Activated CD8-positive, alpha-beta memory T cell treated with anti-CD3 and anti-CD28 coated beads for 4 hours (primary cell): ENCODE results near the gene PLEKHS1.
"Not testable (repeated sequence)": the region's sequence is repeated elsewhere in the genome, so short reads cannot be mapped to it uniquely, and the experiment has no call there.

ENCODE experiments used
- DNase-seq, 2 donors: peaks; one replicate each; pipeline ENCODE4 v3.0.0-alpha.2; 2020; ENCODE audit warnings: low read depth in 2 of 2

The PLEKHS1 gene

GRCh38 chr10:113791691-113792090 is 40.2 kb downstream of the PLEKHS1 start:
- DNase-seq = no peak

- DNase-seq = no peak
Observed at GRCh38 chr10:113801569-113801968, 50.1 kb downstream of the PLEKHS1 start.

GRCh38 chr10:113802997-113803396 is 51.5 kb downstream of the PLEKHS1 start:
- DNase-seq = no peak

DNA sequence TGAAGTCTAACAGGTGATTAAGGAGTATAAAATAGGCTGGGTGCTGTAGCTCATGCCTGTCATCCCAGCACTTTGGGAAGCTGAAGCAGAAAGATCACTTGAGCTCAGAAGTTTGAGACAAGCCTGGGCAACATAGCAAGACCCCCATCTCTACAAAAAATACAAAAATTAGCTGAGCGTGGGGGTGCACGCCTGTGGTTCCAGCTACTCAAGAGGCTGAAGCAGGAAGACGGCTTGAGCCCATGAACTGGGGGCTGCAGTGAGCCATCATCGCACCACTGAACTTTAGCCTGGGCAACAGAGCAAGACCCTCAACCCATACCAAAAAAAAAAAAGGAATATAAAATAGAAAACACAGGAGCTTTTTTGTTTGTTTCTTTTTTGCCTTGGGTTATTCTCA is 55.0 kb downstream of the PLEKHS1 start:
- no peak for DNase-seq

DNA sequence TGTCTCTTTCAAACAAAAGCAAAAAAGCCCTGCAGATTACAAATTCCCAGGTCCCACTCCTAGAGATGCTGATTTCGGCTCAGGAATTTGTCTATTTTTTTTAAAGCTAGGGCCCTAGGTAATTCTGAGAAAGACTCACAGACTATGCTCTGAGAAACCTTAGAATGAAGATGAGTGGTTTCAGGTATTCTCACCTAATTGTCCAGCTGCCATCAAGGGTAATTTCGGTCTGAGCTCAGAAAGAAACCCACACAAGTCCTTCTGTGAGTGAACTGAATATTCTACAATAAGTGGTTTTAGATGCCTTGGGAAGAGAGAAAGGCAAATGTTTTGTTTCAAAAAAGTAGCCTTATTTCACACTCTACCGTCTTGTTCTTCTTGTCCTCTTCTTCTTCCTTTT is 56.7 kb downstream of the PLEKHS1 start:
- no peak for DNase-seq

GRCh38 chr10:113814700-113815099 is 63.2 kb downstream of the PLEKHS1 start:
- not testable (repeated sequence) for DNase-seq

GRCh38 chr10:113819989-113820388 is 68.5 kb downstream of the PLEKHS1 start:
- DNase-seq = no peak

DNA sequence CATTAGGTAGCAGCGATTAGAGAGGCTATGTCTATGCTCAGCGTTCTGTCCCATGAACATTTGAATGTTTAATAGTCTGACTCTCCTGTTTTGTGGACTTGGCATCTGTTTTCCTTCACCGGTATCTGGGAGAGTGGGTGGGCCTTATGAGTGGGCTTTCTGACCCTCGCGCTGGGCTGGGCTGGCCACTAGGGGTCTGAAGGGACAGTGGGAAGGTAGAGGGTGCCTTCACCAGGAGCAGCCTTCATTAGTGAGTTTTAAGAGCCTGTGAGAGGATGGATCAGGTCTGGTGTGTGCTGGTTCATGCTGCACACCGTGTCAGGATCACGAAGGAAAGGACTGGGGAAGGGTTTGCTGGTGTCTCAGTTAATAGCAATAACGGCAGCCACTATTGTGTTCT is 69.0 kb downstream of the PLEKHS1 start:
- no peak for DNase-seq

DNA sequence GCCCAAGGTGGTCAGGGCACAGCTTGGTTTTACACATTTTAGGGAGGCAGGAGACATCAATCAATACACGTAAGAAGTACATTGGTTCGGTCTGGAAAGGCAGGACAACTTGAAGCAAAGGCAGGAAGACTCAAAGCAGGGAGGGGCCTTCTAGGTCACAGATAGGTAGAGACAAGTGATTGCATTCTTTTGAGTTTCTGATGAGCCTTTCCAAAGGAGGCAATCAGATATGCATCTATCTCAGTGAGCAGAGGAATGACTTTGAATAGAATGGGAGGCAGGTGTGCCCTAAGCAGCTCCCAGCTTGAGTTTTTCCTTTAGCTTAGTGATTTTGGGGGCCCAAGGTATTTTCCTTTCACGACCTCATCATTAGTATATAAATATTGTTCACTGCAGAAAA is 69.8 kb downstream of the PLEKHS1 start:
- DNase-seq = not testable (repeated sequence)

DNA sequence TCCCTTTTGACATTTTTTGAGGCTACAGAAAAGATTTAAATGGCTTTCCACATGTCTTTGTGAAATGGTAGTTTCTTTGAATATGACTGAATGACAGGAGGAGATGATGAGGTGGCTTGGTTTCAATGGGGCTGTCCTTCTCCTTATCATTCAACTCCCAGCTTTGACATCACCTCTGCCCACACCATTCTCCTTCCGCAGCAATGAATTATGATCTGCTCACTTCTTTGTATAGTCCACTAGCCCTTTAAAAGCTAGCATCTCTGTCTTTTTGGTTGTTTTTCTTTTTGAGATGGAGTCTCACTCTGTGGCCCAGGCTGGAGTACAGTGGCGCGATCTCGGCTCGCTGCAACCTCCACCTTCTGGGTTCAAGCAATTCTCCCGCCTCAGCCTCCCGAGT is 70.7 kb downstream of the PLEKHS1 start:
- no peak for DNase-seq

- DNase-seq = no peak
Observed at GRCh38 chr10:113823389-113823788, 71.9 kb downstream of the PLEKHS1 start.

- DNase-seq = no peak
Observed at GRCh38 chr10:113825791-113826190, 74.3 kb downstream of the PLEKHS1 start.

- DNase-seq = not testable (repeated sequence)
Observed at GRCh38 chr10:113828567-113828966, 77.1 kb downstream of the PLEKHS1 start.
